ENCODE measurements around the gene USP10. TPM values are rescaled to one million over a fixed set of nuclear protein-coding genes. Genes with fewer than 3 reads are reported as not detected.
A peak's percentile ranks its signal among the peaks of the same experiment; 100 is the strongest.
"Not testable (repeated sequence)": the region's sequence is repeated elsewhere in the genome, so short reads cannot be mapped to it uniquely, and the experiment has no call there.

Gene USP10
- total RNA-seq, 1 experiment from 2014 or later: 50.4 TPM

- intact Hi-C loops (cut with micrococcal nuclease): no loop called here
- ATAC-seq (no peak), DNase-seq (peak; percentile 35)
- no peaks in the 10 kb centered on the region for H4K20me1 ChIP-seq (ENCODE audit: low read length)
- ChIA-PET CTCF (no interaction called here), POLR2A (ENCODE audit: unreplicated experiment) (no interaction called here)
- H3F3A ChIP-seq (ENCODE audit: low read length, unreplicated experiment): no peaks in the 10 kb centered on the region
- H3K79me2 ChIP-seq (ENCODE audit: low read length): no peaks in the 10 kb centered on the region
- no peaks in the 10 kb centered on the region for H3K9me3 ChIP-seq (ENCODE audit: low read length)
- H3K4me2 ChIP-seq (ENCODE audit: low read length): no peak overlapping the region
- TF ChIP-seq EZH2phosphoT487 (IDR thresholded peaks at IDR 0.05; ENCODE audit: borderline replicate concordance, low read length): no peak
- no peak overlapping the region for H3K9ac ChIP-seq (ENCODE audit: low read length)
- H3K27me3 ChIP-seq (ENCODE audit: low read length): no peaks in the 10 kb centered on the region
- BruUV-seq (replicated peaks): no TSS peak
- peaks cover 4% of the 10 kb centered on the region; the same call in 1 of the 2 replicates for H3K4me1 ChIP-seq (ENCODE audit: insufficient read depth, low read length)
- no peak overlapping the region for H2AFZ ChIP-seq (ENCODE audit: low read length)
- H3K36me3 ChIP-seq (ENCODE audit: low read depth, low read length): no peaks in the 10 kb centered on the region
- no peaks in the 10 kb centered on the region for H3K9me2 ChIP-seq (replicated peaks; ENCODE audit: low read length)
- H3K27ac ChIP-seq (ENCODE audit: low read length): no peak overlapping the region
- H3K4me3 ChIP-seq (ENCODE audit: low read length): no peak overlapping the region
Measured at GRCh38 chr16:84689111-84689510, 10.7 kb upstream of the USP10 start.

- ATAC-seq: no peak
- intact Hi-C loops (cut with micrococcal nuclease): no loop called here
- POLR2A ChIA-PET (ENCODE audit: unreplicated experiment): no interaction called here
- Histone ChIP-seq H3K36me3 (ENCODE audit: low read depth, low read length) (no peaks in the 10 kb centered on the region), H3K9me2 (replicated peaks; ENCODE audit: low read length) (no peaks in the 10 kb centered on the region), H3K27me3 (ENCODE audit: low read length) (no peaks in the 10 kb centered on the region), H3K4me1 (ENCODE audit: insufficient read depth, low read length) (peaks cover 4% of the 10 kb centered on the region; the same call in 1 of the 2 replicates), H3K27ac (ENCODE audit: low read length) (no peak overlapping the region), H3F3A (ENCODE audit: low read length, unreplicated experiment) (no peaks in the 10 kb centered on the region), H3K4me2 (ENCODE audit: low read length) (no peak overlapping the region), H3K9ac (ENCODE audit: low read length) (no peak overlapping the region), H2AFZ (ENCODE audit: low read length) (no peak overlapping the region), H3K4me3 (ENCODE audit: low read length) (no peak overlapping the region), H3K9me3 (ENCODE audit: low read length) (no peaks in the 10 kb centered on the region), H4K20me1 (ENCODE audit: low read length) (no peaks in the 10 kb centered on the region), H3K79me2 (ENCODE audit: low read length) (no peaks in the 10 kb centered on the region)
- CTCF ChIA-PET: no interaction called here
- no peak for DNase-seq
- TF ChIP-seq, protein P1, sequence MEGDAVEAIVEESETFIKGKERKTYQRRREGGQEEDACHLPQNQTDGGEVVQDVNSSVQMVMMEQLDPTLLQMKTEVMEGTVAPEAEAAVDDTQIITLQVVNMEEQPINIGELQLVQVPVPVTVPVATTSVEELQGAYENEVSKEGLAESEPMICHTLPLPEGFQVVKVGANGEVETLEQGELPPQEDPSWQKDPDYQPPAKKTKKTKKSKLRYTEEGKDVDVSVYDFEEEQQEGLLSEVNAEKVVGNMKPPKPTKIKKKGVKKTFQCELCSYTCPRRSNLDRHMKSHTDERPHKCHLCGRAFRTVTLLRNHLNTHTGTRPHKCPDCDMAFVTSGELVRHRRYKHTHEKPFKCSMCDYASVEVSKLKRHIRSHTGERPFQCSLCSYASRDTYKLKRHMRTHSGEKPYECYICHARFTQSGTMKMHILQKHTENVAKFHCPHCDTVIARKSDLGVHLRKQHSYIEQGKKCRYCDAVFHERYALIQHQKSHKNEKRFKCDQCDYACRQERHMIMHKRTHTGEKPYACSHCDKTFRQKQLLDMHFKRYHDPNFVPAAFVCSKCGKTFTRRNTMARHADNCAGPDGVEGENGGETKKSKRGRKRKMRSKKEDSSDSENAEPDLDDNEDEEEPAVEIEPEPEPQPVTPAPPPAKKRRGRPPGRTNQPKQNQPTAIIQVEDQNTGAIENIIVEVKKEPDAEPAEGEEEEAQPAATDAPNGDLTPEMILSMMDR (conservative IDR thresholded peaks at IDR 0.05; ENCODE audit: low read depth, low read length): no peak
- TF ChIP-seq EZH2 (IDR thresholded peaks at IDR 0.05; ENCODE audit: low read length, unreplicated experiment) (no peak), EZH2phosphoT487 (IDR thresholded peaks at IDR 0.05; ENCODE audit: borderline replicate concordance, low read length) (no peak)
- BruUV-seq (replicated peaks): no TSS peak
Measured at GRCh38 chr16:84690088-84690819, 9.5 kb upstream of the USP10 start.

- DNase-seq (no peak), ATAC-seq (no peak)
- Histone ChIP-seq H3K9me2 (replicated peaks; ENCODE audit: low read length) (no peaks in the 10 kb centered on the region), H3K27ac (ENCODE audit: low read length) (no peak overlapping the region), H3K9me3 (ENCODE audit: low read length) (no peaks in the 10 kb centered on the region), H3K4me3 (ENCODE audit: low read length) (no peak overlapping the region), H4K20me1 (ENCODE audit: low read length) (no peaks in the 10 kb centered on the region), H3K36me3 (ENCODE audit: low read depth, low read length) (no peaks in the 10 kb centered on the region), H3K9ac (ENCODE audit: low read length) (no peak overlapping the region), H3F3A (ENCODE audit: low read length, unreplicated experiment) (no peaks in the 10 kb centered on the region), H3K79me2 (ENCODE audit: low read length) (no peaks in the 10 kb centered on the region), H3K4me1 (ENCODE audit: insufficient read depth, low read length) (peaks cover 4% of the 10 kb centered on the region; the same call in 1 of the 2 replicates), H3K27me3 (ENCODE audit: low read length) (no peaks in the 10 kb centered on the region), H3K4me2 (ENCODE audit: low read length) (no peak overlapping the region), H2AFZ (ENCODE audit: low read length) (no peak overlapping the region)
- ChIA-PET CTCF (interaction anchor here (0.6 kb wide), 1 partner anchor 160 kb away, joined by 3 read pairs; no protein-coding TSS in a partner anchor), POLR2A (ENCODE audit: unreplicated experiment) (interaction anchor here (0.6 kb wide), 1 partner anchor 10 kb away, joined by 3 read pairs; no protein-coding TSS in a partner anchor)
- TF ChIP-seq EZH2 (IDR thresholded peaks at IDR 0.05; ENCODE audit: low read length, unreplicated experiment) (no peak), EZH2phosphoT487 (IDR thresholded peaks at IDR 0.05; ENCODE audit: borderline replicate concordance, low read length) (no peak)
- TF ChIP-seq, protein P1 (conservative IDR thresholded peaks at IDR 0.05; ENCODE audit: low read depth, low read length): no peak
- intact Hi-C loops (cut with micrococcal nuclease): no loop called here
- BruUV-seq (replicated peaks): no TSS peak
Measured at GRCh38 chr16:84692451-84693214, 7.2 kb upstream of the USP10 start.

DNA sequence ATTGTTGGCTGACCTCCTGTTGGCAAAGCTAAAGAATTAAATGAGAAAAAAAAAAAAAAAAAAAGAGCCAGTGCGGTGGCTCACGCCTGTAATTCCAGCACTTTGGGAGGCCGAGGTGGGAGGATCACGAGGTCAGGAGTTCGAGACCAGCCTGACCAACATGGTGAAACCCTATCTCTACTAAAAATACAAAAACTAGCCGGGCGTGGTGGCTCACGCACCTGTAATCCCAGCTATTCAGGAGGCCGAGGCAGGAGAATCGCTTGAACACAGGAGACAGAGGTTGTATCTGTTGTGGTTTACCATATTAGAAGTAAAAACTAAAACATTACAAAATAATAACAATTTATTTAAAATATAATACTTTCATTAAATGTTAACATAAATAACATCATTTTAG, 5.9 kb upstream of the USP10 start:
- H3K9ac ChIP-seq (ENCODE audit: low read length); H3K27ac ChIP-seq (ENCODE audit: low read length); ATAC-seq; H3K79me2 ChIP-seq (ENCODE audit: low read length); POLR2A ChIA-PET (ENCODE audit: unreplicated experiment); CTCF ChIA-PET; intact Hi-C loops (cut with micrococcal nuclease); H3K4me2 ChIP-seq (ENCODE audit: low read length); H3K4me1 ChIP-seq (ENCODE audit: insufficient read depth, low read length); DNase-seq; H3K4me3 ChIP-seq (ENCODE audit: low read length); H3F3A ChIP-seq (ENCODE audit: low read length, unreplicated experiment); H4K20me1 ChIP-seq (ENCODE audit: low read length); H3K36me3 ChIP-seq (ENCODE audit: low read depth, low read length); H3K9me3 ChIP-seq (ENCODE audit: low read length); H3K9me2 ChIP-seq (replicated peaks; ENCODE audit: low read length); H2AFZ ChIP-seq (ENCODE audit: low read length); BruUV-seq (replicated peaks); H3K27me3 ChIP-seq (ENCODE audit: low read length): not testable (repeated sequence)

Data from PC-3 (cell line).